ENCODE measurements around the gene ZBTB7C.

Gene ZBTB7C

GRCh38 chr18:48028081-48028480, 381.1 kb downstream of the ZBTB7C start:
- Histone ChIP-seq H3K36me3 (ENCODE audit: insufficient read depth, low read length) (no peaks in the 10 kb centered on the region), H3K9me3 (replicated peaks; ENCODE audit: low read length) (no peaks in the 10 kb centered on the region), H3K27me3 (ENCODE audit: control insufficient read depth, insufficient read depth, low read length) (peaks cover 22% of the 10 kb centered on the region), H3K9ac (ENCODE audit: low read depth, low read length) (no peak overlapping the region), H3K4me1 (ENCODE audit: control insufficient read depth, insufficient read depth, low read length) (no peaks in the 10 kb centered on the region), H3K4me3 (ENCODE audit: low read length) (no peak overlapping the region), H3K4me2 (ENCODE audit: low read length) (no peak overlapping the region)

GRCh38 chr18:48027401-48027963, 381.7 kb downstream of the ZBTB7C start:
- Histone ChIP-seq H3K36me3 (ENCODE audit: insufficient read depth, low read length) (no peaks in the 10 kb centered on the region), H3K9me3 (replicated peaks; ENCODE audit: low read length) (no peaks in the 10 kb centered on the region), H3K4me1 (ENCODE audit: control insufficient read depth, insufficient read depth, low read length) (no peaks in the 10 kb centered on the region), H3K4me3 (ENCODE audit: low read length) (no peak overlapping the region), H3K4me2 (ENCODE audit: low read length) (no peak overlapping the region), H3K9ac (ENCODE audit: low read depth, low read length) (no peak overlapping the region), H3K27me3 (ENCODE audit: control insufficient read depth, insufficient read depth, low read length) (peaks cover 23% of the 10 kb centered on the region)

- Histone ChIP-seq H3K9me3 (replicated peaks; ENCODE audit: low read length) (no peaks in the 10 kb centered on the region), H3K9ac (ENCODE audit: low read depth, low read length) (no peak overlapping the region), H3K4me2 (ENCODE audit: low read length) (no peak overlapping the region), H3K4me1 (ENCODE audit: control insufficient read depth, insufficient read depth, low read length) (no peaks in the 10 kb centered on the region), H3K27me3 (ENCODE audit: control insufficient read depth, insufficient read depth, low read length) (peaks cover 35% of the 10 kb centered on the region), H3K36me3 (ENCODE audit: insufficient read depth, low read length) (no peaks in the 10 kb centered on the region), H3K4me3 (ENCODE audit: low read length) (no peak overlapping the region)
Measured at GRCh38 chr18:48026216-48026615, 383.0 kb downstream of the ZBTB7C start.

GRCh38 chr18:48024881-48025660, 384.1 kb downstream of the ZBTB7C start:
- H3K9ac ChIP-seq (ENCODE audit: low read depth, low read length): no peak overlapping the region
- H3K27me3 ChIP-seq (ENCODE audit: control insufficient read depth, insufficient read depth, low read length): peaks cover 41% of the 10 kb centered on the region
- H3K4me1 ChIP-seq (ENCODE audit: control insufficient read depth, insufficient read depth, low read length): no peaks in the 10 kb centered on the region
- H3K4me2 ChIP-seq (ENCODE audit: low read length): no peak overlapping the region
- H3K9me3 ChIP-seq (replicated peaks; ENCODE audit: low read length): no peaks in the 10 kb centered on the region
- H3K36me3 ChIP-seq (ENCODE audit: insufficient read depth, low read length): no peaks in the 10 kb centered on the region
- no peak overlapping the region for H3K4me3 ChIP-seq (ENCODE audit: low read length)

- no peak overlapping the region for H3K9ac ChIP-seq (ENCODE audit: low read depth, low read length)
- H3K36me3 ChIP-seq (ENCODE audit: insufficient read depth, low read length): no peaks in the 10 kb centered on the region
- H3K4me2 ChIP-seq (ENCODE audit: low read length): no peak overlapping the region
- H3K9me3 ChIP-seq (replicated peaks; ENCODE audit: low read length): no peaks in the 10 kb centered on the region
- H3K4me1 ChIP-seq (ENCODE audit: control insufficient read depth, insufficient read depth, low read length): no peaks in the 10 kb centered on the region
- no peak overlapping the region for H3K4me3 ChIP-seq (ENCODE audit: low read length)
- peaks cover 50% of the 10 kb centered on the region for H3K27me3 ChIP-seq (ENCODE audit: control insufficient read depth, insufficient read depth, low read length)
Measured at GRCh38 chr18:48024009-48024512, 385.1 kb downstream of the ZBTB7C start.

- Histone ChIP-seq H3K27me3 (ENCODE audit: control insufficient read depth, insufficient read depth, low read length) (peaks cover 50% of the 10 kb centered on the region), H3K36me3 (ENCODE audit: insufficient read depth, low read length) (no peaks in the 10 kb centered on the region), H3K9ac (ENCODE audit: low read depth, low read length) (no peak overlapping the region), H3K9me3 (replicated peaks; ENCODE audit: low read length) (no peaks in the 10 kb centered on the region), H3K4me2 (ENCODE audit: low read length) (no peak overlapping the region), H3K4me3 (ENCODE audit: low read length) (no peak overlapping the region), H3K4me1 (ENCODE audit: control insufficient read depth, insufficient read depth, low read length) (no peaks in the 10 kb centered on the region)
Measured at GRCh38 chr18:48023334-48024008, 385.7 kb downstream of the ZBTB7C start.

- H3K4me3 ChIP-seq (ENCODE audit: low read length): no peak overlapping the region
- H3K36me3 ChIP-seq (ENCODE audit: insufficient read depth, low read length): no peaks in the 10 kb centered on the region
- H3K4me1 ChIP-seq (ENCODE audit: control insufficient read depth, insufficient read depth, low read length): no peaks in the 10 kb centered on the region
- peaks cover 56% of the 10 kb centered on the region for H3K27me3 ChIP-seq (ENCODE audit: control insufficient read depth, insufficient read depth, low read length)
- no peaks in the 10 kb centered on the region for H3K9me3 ChIP-seq (replicated peaks; ENCODE audit: low read length)
- H3K4me2 ChIP-seq (ENCODE audit: low read length): peak overlapping the region; percentile 42
- no peak overlapping the region for H3K9ac ChIP-seq (ENCODE audit: low read depth, low read length)
Measured at GRCh38 chr18:48022531-48023329, 386.5 kb downstream of the ZBTB7C start.

GRCh38 chr18:48022021-48022420, 387.2 kb downstream of the ZBTB7C start:
- H3K4me2 ChIP-seq (ENCODE audit: low read length): no peak overlapping the region
- H3K27me3 ChIP-seq (ENCODE audit: control insufficient read depth, insufficient read depth, low read length): peaks cover 64% of the 10 kb centered on the region
- no peak overlapping the region for H3K4me3 ChIP-seq (ENCODE audit: low read length)
- H3K9ac ChIP-seq (ENCODE audit: low read depth, low read length): no peak overlapping the region
- no peaks in the 10 kb centered on the region for H3K36me3 ChIP-seq (ENCODE audit: insufficient read depth, low read length)
- H3K4me1 ChIP-seq (ENCODE audit: control insufficient read depth, insufficient read depth, low read length): no peaks in the 10 kb centered on the region
- H3K9me3 ChIP-seq (replicated peaks; ENCODE audit: low read length): no peaks in the 10 kb centered on the region

- no peak overlapping the region for H3K4me3 ChIP-seq (ENCODE audit: low read length)
- H3K27me3 ChIP-seq (ENCODE audit: control insufficient read depth, insufficient read depth, low read length): peaks cover 68% of the 10 kb centered on the region
- no peaks in the 10 kb centered on the region for H3K9me3 ChIP-seq (replicated peaks; ENCODE audit: low read length)
- H3K4me2 ChIP-seq (ENCODE audit: low read length): no peak overlapping the region
- no peaks in the 10 kb centered on the region for H3K36me3 ChIP-seq (ENCODE audit: insufficient read depth, low read length)
- H3K9ac ChIP-seq (ENCODE audit: low read depth, low read length): no peak overlapping the region
- H3K4me1 ChIP-seq (ENCODE audit: control insufficient read depth, insufficient read depth, low read length): no peaks in the 10 kb centered on the region
Measured at GRCh38 chr18:48021273-48021914, 387.8 kb downstream of the ZBTB7C start.

- Histone ChIP-seq H3K4me3 (ENCODE audit: low read length) (no peak overlapping the region), H3K4me2 (ENCODE audit: low read length) (no peak overlapping the region), H3K4me1 (ENCODE audit: control insufficient read depth, insufficient read depth, low read length) (no peaks in the 10 kb centered on the region), H3K9me3 (replicated peaks; ENCODE audit: low read length) (no peaks in the 10 kb centered on the region), H3K36me3 (ENCODE audit: insufficient read depth, low read length) (no peaks in the 10 kb centered on the region), H3K9ac (ENCODE audit: low read depth, low read length) (no peak overlapping the region), H3K27me3 (ENCODE audit: control insufficient read depth, insufficient read depth, low read length) (peaks cover 66% of the 10 kb centered on the region)
Measured at GRCh38 chr18:48020337-48021250, 388.6 kb downstream of the ZBTB7C start.
